ENCODE data around the gene EIF4H. TPM values are rescaled to one million over a fixed set of nuclear protein-coding genes. Genes with fewer than 3 reads are reported as not detected.

The EIF4H gene
- 285 TPM for polyA plus RNA-seq (2012; ENCODE audit: low read depth, missing spikeins)

DNA sequence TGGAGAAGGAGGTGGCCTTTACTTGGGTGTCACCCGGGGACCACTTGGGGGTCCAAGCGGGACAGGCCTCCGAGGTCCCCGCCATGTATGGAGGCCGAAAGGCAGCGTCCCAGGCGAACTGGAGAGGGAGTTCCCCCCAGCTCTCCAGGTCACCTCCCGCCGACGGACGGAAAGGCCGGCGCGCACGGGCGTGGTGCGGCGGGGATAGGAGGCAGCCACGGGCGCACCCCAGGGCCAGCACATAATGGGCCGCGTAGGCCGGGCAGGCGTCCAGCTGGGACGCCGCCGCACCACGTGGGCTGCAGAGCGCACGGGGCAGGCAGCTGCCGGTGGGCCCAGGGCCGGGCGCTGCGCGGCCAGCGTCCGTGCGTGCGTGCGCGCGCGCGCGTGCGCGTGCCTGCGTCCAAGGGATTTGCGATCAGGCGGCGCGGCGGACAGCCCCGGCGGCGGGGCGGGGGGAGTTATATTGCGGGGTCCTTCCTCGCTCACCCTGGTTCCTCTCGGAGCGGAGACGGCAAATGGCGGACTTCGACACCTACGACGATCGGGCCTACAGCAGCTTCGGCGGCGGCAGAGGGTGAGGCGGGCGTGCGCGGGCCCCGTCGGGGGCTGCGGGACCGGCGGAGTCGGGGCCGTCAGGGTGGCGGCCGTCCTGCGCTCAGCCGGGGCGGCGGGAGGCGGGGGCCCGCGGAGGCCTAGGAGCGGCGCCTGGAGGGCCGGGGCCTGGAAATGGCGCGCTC is at the start of gene EIF4H:
EIF4H (plus strand) TSS at position 491 of the 740 bp plus-strand sequence; CDS start at position 519, 28 bp downstream.
- DNase-seq (ENCODE audit: insufficient read length, low spot score) (peak; percentile 87), FAIRE-seq (peak; percentile 100)
- TF ChIP-seq TAF1 (IDR thresholded peaks at IDR 0.05; ENCODE audit: low read depth, low read length): peak; percentile 67; the same call in 1 of the 2 replicates
- no peak for TF ChIP-seq SPI1 (IDR thresholded peaks at IDR 0.05; ENCODE audit: low read depth, low read length)
- 0 out of 2 replicates have a peak, but pooled peaks have one; percentile 11 for TF ChIP-seq POU2F2 (IDR thresholded peaks at IDR 0.05; ENCODE audit: low read depth, low read length)
- TF ChIP-seq POLR2A (IDR thresholded peaks at IDR 0.05; ENCODE audit: low read depth, low read length): peak; percentile 92
- no peak for TF ChIP-seq PAX5 (IDR thresholded peaks at IDR 0.05; ENCODE audit: insufficient read depth, low read length, severe bottlenecking)
- peak; percentile 89 for TF ChIP-seq POLR2AphosphoS5 (IDR thresholded peaks at IDR 0.05; ENCODE audit: low read depth, low read length)

GRCh38 chr7:74126220-74126880 is 47.8 kb upstream of the EIF4H start:
- DNase-seq (ENCODE audit: insufficient read length, low spot score): no peak
- FAIRE-seq: no peak
- TF ChIP-seq POLR2A (IDR thresholded peaks at IDR 0.05; ENCODE audit: low read depth, low read length): no peak

GRCh38 chr7:74129887-74130286 is 44.3 kb upstream of the EIF4H start:
- DNase-seq (ENCODE audit: insufficient read length, low spot score) (no peak), FAIRE-seq (no peak)
- no peak for TF ChIP-seq PAX5 (IDR thresholded peaks at IDR 0.05; ENCODE audit: insufficient read depth, low read length, severe bottlenecking)
- TF ChIP-seq TAF1 (IDR thresholded peaks at IDR 0.05; ENCODE audit: low read depth, low read length): no peak
- TF ChIP-seq POU2F2 (IDR thresholded peaks at IDR 0.05; ENCODE audit: low read depth, low read length): no peak
- no peak for TF ChIP-seq POLR2AphosphoS5 (IDR thresholded peaks at IDR 0.05; ENCODE audit: low read depth, low read length)
- TF ChIP-seq SPI1 (IDR thresholded peaks at IDR 0.05; ENCODE audit: low read depth, low read length): no peak
- no peak for TF ChIP-seq POLR2A (IDR thresholded peaks at IDR 0.05; ENCODE audit: low read depth, low read length)

- TF ChIP-seq SPI1 (IDR thresholded peaks at IDR 0.05; ENCODE audit: low read depth, low read length) (no peak), TAF1 (IDR thresholded peaks at IDR 0.05; ENCODE audit: low read depth, low read length) (no peak), POLR2AphosphoS5 (IDR thresholded peaks at IDR 0.05; ENCODE audit: low read depth, low read length) (no peak), POU2F2 (IDR thresholded peaks at IDR 0.05; ENCODE audit: low read depth, low read length) (no peak), POLR2A (IDR thresholded peaks at IDR 0.05; ENCODE audit: low read depth, low read length) (no peak), PAX5 (IDR thresholded peaks at IDR 0.05; ENCODE audit: insufficient read depth, low read length, severe bottlenecking) (no peak)
- DNase-seq (ENCODE audit: insufficient read length, low spot score) (no peak), FAIRE-seq (no peak)
Measured at GRCh38 chr7:74130518-74130917, 43.6 kb upstream of the EIF4H start.

DNA sequence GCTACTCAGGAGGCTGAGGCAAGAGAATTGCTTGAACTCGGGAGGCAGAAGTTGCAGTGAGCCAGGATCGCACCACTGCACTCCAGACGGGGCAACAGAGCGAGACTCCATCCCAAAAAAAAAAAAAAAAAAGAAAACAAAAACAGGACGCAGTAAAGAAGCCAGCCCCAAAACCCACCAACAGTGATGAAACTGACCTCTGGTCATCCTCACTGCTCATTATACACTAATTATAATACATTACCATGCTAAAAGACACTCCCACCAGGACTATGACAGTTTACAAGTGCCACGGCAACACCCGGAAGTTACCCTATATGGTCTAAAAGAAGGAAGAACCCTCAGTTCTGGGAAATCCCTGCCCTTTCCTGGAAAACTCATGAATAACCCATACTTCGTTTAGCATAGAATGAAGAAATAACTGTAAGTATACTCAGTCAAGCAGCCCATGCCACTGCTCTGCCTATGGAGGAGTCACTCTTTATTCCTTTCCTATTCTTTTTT is 40.0 kb upstream of the EIF4H start:
- TF ChIP-seq TAF1 (IDR thresholded peaks at IDR 0.05; ENCODE audit: low read depth, low read length) (no peak), PAX5 (IDR thresholded peaks at IDR 0.05; ENCODE audit: insufficient read depth, low read length, severe bottlenecking) (no peak), POU2F2 (IDR thresholded peaks at IDR 0.05; ENCODE audit: low read depth, low read length) (no peak), SPI1 (IDR thresholded peaks at IDR 0.05; ENCODE audit: low read depth, low read length) (no peak), POLR2AphosphoS5 (IDR thresholded peaks at IDR 0.05; ENCODE audit: low read depth, low read length) (no peak), POLR2A (IDR thresholded peaks at IDR 0.05; ENCODE audit: low read depth, low read length) (no peak)
- DNase-seq (ENCODE audit: insufficient read length, low spot score): no peak
- no peak for FAIRE-seq

GRCh38 chr7:74138334-74138867 is 35.8 kb upstream of the EIF4H start:
- FAIRE-seq: no peak
- DNase-seq (ENCODE audit: insufficient read length, low spot score): no peak
- no peak for TF ChIP-seq TAF1 (IDR thresholded peaks at IDR 0.05; ENCODE audit: low read depth, low read length)
- no peak for TF ChIP-seq POLR2AphosphoS5 (IDR thresholded peaks at IDR 0.05; ENCODE audit: low read depth, low read length)
- no peak for TF ChIP-seq POLR2A (IDR thresholded peaks at IDR 0.05; ENCODE audit: low read depth, low read length)
- TF ChIP-seq SPI1 (IDR thresholded peaks at IDR 0.05; ENCODE audit: low read depth, low read length): no peak
- TF ChIP-seq PAX5 (IDR thresholded peaks at IDR 0.05; ENCODE audit: insufficient read depth, low read length, severe bottlenecking): no peak
- no peak for TF ChIP-seq POU2F2 (IDR thresholded peaks at IDR 0.05; ENCODE audit: low read depth, low read length)

- no peak for DNase-seq (ENCODE audit: insufficient read length, low spot score)
- FAIRE-seq: no peak
- TF ChIP-seq POLR2A (IDR thresholded peaks at IDR 0.05; ENCODE audit: low read depth, low read length): no peak
- TF ChIP-seq SPI1 (IDR thresholded peaks at IDR 0.05; ENCODE audit: low read depth, low read length): no peak
- no peak for TF ChIP-seq POLR2AphosphoS5 (IDR thresholded peaks at IDR 0.05; ENCODE audit: low read depth, low read length)
- no peak for TF ChIP-seq TAF1 (IDR thresholded peaks at IDR 0.05; ENCODE audit: low read depth, low read length)
- TF ChIP-seq PAX5 (IDR thresholded peaks at IDR 0.05; ENCODE audit: insufficient read depth, low read length, severe bottlenecking): no peak
- TF ChIP-seq POU2F2 (IDR thresholded peaks at IDR 0.05; ENCODE audit: low read depth, low read length): no peak
Measured at GRCh38 chr7:74138945-74139843, 35.0 kb upstream of the EIF4H start.

- TF ChIP-seq POLR2AphosphoS5 (IDR thresholded peaks at IDR 0.05; ENCODE audit: low read depth, low read length) (no peak), POU2F2 (IDR thresholded peaks at IDR 0.05; ENCODE audit: low read depth, low read length) (no peak), TAF1 (IDR thresholded peaks at IDR 0.05; ENCODE audit: low read depth, low read length) (no peak), SPI1 (IDR thresholded peaks at IDR 0.05; ENCODE audit: low read depth, low read length) (no peak), POLR2A (IDR thresholded peaks at IDR 0.05; ENCODE audit: low read depth, low read length) (no peak), PAX5 (IDR thresholded peaks at IDR 0.05; ENCODE audit: insufficient read depth, low read length, severe bottlenecking) (no peak)
- no peak for DNase-seq (ENCODE audit: insufficient read length, low spot score)
- no peak for FAIRE-seq
Measured at GRCh38 chr7:74141705-74142104, 32.5 kb upstream of the EIF4H start.
